Cerebellar nuclear complex (tissue), 1 donor: ENCODE results near the gene NME2.
"Not testable (repeated sequence)": the region's sequence is repeated elsewhere in the genome, so short reads cannot be mapped to it uniquely, and the experiment has no call there.

Experiments
- DNase-seq, 2 experiments: peaks; one replicate each; lab custom pipeline; 2025; lab: John Stamatoyannopoulos, UW

The NME2 gene

DNA sequence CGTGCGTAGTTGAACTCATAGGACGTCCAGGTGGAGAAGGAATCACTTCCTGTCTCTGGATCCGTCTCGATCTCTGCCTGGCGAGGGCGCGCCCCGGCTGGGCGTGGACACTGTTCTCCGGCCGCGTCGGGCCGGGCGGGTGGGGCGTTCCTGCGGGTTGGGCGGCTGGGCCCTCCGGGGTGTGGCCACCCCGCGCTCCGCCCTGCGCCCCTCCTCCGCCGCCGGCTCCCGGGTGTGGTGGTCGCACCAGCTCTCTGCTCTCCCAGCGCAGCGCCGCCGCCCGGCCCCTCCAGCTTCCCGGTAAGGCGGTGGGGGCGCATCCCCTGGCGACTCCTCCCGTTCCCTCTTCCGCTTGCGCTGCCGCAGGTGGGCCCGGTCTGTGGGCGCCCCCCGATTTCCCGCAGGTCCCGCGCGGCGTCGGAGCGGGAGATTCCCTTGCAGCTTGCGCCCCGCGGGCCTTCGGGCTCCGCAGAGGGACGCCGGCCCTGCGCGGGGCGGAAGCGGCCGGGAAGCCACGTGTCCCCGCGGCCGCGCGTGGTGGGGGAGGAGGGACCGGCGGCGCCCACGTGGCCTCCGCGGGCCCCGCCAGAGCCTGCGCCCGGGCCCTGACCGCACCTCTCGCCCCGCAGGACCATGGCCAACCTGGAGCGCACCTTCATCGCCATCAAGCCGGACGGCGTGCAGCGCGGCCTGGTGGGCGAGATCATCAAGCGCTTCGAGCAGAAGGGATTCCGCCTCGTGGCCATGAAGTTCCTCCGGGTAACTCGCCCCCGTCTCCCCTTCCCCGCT lies at the start of gene NME2:
TSS of gene NME2 (plus strand) at position 214 of the 789 bp plus-strand sequence. CDS start at position 634, 420 bp downstream.
- DNase-seq, result peak in 1 of 2 experiments; percentile 41

DNA sequence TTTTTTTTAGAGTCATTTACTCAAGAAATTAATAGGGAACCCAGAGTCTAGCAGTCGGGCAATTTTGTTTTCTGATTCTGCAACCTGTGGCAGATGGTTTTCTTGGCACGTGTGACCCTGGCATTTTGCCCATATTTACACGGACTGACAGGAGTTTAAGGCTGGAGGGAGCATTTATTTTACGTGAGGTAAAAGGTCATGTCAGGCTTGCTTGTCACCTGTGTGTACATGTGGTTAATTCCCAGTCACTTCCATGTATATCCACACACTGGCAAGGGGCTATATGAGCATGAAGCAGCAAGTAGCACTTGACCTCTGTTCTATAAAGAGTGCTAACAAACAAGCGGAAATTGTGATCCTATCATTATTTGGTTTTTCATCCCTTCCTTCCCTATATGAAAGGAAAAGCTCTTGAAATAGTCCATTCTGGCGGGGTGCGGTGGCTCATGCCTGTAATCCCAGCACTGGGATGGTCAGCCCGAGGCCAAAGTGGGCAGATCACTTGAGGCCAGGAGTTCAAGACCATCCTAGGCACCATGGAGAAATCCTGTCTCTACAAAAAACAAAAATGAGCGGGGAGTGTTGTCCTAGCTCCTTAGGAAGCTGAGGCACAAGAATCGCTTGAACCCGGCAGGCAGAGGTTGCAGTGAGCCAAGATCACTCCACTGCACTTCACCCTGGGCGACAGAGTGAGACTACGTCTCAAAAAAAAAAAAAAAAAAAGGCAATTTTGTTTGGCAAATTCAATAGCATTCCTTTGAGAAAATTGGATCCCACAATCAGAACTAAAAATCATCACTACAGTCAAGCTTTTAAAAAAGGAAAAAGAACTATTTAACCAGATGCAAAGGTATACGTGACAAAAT lies 47.6 kb upstream of the NME2 start:
- peak in 1 of 2 experiments; percentile 57 for DNase-seq

DNA sequence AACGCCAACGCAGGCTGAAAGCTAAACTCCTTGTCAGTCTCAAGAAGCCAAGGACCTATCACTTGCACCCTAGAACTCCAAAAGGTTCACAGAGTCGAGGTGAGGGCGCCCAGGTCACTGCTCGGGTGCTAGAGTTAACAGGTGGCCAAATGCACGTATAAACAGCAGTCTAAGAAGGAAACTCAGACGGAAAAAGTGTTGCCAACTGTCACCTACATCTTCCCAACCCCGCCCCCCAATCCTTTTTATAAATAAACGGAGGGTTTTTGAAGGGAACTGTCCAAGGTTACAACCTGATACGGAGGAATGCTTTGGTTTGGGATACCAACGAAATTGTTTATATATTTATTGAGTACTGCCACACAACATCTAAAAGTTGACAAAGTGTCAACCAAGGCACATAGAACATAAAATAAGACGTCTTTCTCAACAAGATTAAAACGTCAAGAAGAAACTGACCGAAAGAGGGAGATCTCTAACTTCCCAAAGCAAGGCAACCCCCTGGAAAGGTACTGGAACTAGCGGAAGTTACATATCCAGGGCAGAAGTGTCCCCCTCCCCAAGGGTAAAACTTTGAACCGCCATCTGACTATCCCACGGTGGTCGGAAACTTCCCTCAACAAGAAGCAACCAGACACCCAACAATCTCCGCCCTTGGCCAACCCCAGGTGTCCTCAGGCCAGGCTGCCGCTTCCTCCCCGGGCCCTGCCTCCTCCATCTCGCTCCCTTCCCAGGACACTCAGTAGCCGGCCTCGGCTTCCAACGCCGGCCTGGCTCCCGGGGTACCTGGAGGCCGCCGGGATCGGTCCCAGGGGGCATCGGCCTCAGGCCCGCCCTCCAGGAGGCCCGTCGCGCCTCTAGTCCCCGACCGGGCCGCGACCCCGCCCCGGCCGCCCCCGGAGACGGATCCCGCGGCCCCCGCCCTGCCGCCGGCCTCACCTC lies 46.5 kb upstream of the NME2 start:
- DNase-seq, result no peak

DNA sequence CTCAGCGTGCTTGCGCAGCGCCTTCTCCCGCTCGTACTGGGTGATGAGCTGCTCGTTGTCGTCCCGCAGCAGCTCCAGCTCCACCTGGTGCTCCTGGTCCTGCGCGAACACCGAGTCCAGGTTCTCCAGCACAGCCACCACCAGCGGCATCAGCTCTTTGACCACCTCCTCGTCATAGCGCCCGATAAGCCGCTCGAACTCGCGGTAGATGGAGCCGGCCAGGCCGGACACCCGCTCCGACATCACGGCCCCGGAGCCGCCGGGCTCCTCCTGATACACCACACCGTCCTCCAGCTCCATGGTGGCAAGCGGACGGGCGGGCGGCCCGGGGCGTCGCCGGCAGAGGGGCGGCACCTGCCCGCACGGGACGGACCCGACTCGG lies 45.9 kb upstream of the NME2 start:
- no peak for DNase-seq

DNA sequence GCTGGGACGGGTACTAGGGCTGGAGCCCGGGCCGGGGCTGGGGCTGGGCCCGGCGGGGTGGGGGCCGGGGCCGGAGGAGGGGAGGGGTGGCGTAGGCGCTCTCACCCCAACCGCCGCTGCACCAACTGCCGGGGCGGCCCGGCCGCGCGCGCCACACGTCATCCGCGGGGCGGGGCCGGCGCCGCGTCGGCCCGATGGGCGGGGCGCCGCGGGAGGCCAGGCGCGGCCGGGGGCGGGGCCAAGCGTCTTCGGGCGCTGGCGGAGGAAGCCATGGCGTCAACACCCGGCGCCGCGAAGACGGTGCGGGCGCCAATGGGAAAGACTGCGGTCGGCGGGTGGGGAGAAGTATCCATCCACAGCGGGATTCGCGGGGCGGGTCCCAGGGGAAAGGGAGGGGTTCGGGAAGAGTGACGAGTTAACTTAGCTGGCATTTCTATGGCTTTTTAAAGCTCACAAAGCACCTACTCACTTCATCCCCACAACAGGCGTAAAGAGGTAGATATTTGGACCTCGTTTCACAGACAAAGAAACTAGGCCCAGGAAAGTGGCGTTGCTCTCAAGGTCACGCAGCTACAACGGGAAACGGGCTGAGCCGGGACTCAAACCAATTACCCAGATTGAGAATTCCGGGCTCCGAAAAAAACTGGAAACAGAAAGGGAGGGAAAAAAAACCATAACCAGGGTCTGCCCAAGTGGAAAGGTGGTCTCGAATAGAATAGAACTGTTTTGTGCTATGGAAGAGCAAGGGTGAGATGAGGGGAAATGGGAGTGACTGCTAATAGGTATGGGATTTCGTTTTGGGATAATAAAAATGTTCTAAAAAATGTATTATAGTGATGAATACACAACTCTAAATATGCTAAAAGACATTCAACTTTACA lies 45.2 kb upstream of the NME2 start, which contains the start of gene SPAG9:
TSS of gene SPAG9 (minus strand) at position 130 of the 881 bp plus-strand sequence. CDS start 212 bp downstream, outside the sequence.
- DNase-seq, result peak in 1 of 2 experiments; percentile 41

DNA sequence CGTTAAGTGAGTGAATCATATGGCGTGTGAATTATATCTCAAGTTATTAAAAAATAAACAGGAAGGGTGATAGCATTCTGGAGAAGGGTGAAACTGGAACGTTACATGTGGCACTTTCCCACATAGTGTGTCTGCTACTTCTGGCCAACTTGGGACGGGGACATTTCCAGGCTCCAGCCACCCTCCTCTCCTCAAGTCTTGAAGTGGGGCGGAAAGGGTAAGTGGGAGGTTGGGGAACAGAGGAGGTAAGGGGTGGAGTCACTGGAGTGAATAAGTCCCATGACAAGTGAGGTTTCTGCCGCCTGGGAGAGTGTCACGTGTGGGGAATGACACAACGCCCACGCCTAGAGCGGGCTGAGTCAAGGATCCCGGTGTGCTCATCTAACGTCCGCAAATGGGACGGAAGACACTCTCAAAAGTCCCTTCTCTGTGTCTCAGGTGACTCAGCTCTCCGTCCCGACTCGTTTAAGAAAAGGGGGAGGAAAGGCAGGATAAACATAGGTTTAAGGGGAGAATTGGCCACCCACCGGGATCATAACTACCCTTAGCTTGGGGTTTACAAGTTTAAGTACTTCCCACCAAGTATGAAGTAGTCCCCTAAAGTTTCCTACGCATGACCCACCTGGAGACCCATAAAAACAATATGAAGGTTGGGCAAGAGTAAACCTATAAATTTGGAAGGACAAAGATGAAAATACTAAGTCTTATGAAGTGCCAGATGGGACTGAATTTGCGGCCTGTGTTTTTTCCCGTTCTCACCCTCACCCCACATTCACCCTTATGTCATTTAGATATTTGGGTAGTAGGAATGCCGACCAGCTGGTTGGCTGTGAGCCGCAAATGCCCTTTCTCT lies 44.4 kb upstream of the NME2 start:
- DNase-seq, result no peak

DNA sequence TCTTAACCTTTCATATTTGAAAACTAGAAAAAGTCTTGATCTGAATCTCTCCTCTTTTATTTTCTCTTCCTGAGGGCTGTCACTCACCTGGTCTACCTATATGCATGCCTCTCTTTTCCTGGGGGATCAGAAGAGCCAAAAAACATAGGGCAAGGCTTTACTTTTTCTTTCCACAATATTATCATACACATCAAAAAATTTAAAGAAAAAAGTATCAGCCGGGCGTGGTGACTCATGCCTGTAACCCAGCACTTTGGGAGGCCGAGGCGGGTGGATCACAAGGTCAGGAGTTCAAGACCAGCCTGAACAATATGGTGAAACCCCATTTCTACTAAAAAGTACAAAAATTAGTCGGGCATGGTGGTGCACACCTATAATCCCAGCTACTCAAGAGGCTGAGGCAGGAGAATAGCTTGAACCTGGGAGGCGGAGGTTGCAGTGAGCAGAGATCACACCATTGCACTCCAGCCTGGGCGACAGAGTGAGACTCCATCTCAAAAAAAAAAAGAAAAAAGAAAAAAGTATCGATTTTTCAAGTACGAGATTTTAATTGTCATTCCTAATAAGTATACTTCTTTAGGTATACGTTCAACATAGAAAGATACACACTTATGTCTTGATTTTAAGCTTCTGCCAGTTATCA lies 43.6 kb upstream of the NME2 start:
- DNase-seq, result not testable (repeated sequence)

DNA sequence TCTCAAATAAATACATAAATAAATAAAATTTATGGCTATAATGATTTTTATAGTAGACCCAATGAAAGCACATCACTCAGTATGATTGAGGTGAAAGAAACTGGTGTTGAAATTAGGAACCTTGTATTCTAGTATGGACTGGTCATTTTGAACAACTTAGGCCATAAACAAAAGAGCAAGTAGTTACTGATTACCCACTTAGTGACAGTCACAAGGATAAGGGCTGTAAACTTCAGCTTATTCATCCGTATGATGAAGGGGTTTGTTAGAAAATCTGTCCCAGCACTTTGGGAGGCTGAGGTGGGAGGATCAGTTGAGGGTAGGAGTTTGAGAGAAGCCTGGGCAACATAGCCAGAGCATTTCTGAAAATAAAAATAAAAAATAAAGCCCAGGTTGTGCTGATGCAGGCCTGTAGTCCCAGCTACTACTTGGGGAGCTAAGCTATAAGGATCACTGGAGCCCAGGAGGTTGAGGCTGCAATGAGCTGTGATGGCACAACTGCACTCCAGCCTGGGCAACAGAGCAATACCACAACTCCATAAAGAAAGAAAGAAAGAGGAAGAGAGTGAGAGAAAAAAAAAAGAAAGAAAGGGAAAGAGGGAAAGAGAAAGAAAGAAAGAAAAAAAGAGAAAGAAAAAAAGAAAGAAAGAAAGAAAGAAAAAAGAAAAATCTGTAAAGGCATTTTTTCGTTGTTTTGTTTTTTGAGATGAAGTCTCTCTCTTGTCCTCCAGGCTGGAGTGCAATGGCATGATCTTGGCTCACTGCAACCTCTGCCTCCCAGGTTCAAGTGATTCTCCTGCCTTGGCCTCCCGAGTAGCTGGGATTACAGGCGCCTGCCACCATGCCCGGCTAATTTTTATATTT lies 41.3 kb upstream of the NME2 start:
- DNase-seq, result no peak

DNA sequence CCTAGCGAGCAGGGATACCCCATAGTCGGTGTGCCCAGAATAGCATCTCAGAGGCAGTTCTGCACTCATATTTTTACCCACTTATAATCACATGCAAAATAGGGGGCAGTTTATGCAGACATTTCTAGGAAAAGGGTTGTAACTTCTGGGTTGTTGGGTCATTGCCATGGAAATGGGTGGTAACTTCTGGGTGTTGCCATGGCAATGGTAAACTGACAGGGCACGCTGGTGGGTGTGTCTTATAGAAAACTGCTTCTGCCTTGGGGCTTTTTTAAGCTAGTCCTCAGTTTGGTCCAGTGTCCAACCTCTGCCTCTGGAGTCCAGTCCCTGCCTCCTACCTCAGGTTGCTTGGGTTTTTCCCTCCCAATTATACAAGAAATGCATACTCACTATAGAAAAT lies 38.1 kb upstream of the NME2 start:
- DNase-seq, result no peak

DNA sequence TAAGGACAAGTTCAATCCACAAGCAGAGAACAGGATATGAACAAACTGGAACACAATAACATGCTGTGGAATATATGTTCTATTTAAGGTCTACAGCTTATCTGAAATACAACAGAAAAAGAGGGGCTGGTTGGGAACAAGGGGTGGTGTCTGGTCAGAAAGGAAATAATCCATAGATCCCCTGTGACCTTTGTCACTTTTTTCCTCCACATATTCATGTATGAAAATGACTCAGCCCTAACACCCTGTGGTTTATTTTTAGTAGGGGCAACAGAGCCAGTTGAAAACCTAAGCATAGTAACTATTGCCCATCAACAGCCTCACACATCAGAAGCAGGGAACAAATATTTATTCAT lies 33.3 kb upstream of the NME2 start:
- no peak for DNase-seq

DNA sequence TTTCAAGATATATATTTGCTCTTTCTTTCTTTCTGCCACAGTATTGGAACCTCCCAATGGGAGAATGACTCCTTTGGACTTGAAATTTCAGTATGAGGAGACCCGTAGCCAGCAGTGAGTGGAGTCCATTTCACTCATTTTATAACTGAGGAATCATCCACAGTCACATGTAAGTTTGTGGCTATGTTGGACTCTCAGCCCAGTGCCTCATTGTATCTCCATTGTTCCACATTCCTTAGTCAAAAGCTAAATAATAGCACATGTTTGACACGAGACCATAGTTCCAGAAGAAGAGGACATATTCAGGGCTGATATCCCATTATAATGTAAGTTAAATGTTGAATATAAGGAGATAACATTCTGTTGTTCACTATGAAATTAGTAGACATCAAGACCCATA lies 32.8 kb upstream of the NME2 start:
- DNase-seq, result no peak

DNA sequence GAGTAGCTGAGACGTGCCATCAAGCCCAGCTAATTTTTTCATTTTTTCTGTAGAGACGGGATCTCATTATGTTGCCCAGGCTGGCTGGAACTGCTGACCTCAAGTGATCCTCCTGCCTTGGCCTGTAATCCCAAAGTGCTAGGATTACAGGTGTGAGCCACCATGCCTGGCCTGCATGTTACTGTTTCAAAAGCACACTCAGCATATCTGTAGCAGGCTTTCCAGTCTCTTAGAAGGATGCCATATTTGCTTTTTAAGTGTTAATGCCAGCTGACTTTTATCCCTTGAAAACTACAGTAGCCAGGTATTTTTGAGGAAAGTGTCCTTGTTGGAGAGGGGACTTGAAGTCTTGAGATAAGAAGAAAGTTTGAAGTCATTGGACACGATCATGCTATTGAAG lies 30.3 kb upstream of the NME2 start:
- DNase-seq, result no peak

DNA sequence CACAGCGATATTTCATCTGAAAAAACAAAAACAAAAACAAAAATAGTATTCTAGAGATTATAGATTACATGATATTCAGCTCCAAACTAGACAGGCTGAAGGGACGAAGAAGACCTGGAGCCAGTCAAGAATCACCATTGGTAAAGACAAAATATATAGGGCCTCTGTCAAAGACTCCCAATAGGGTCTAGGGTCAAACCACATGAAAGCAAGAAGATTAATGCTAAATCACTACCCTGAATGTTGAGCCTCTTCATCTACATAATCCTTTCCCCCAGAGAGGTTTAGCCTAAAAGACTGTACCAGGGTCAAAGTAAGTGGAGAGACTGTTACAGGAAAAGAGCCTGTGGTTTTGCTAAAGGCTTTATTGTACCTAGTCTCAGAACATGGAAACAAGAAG lies 23.6 kb upstream of the NME2 start:
- no peak for DNase-seq

DNA sequence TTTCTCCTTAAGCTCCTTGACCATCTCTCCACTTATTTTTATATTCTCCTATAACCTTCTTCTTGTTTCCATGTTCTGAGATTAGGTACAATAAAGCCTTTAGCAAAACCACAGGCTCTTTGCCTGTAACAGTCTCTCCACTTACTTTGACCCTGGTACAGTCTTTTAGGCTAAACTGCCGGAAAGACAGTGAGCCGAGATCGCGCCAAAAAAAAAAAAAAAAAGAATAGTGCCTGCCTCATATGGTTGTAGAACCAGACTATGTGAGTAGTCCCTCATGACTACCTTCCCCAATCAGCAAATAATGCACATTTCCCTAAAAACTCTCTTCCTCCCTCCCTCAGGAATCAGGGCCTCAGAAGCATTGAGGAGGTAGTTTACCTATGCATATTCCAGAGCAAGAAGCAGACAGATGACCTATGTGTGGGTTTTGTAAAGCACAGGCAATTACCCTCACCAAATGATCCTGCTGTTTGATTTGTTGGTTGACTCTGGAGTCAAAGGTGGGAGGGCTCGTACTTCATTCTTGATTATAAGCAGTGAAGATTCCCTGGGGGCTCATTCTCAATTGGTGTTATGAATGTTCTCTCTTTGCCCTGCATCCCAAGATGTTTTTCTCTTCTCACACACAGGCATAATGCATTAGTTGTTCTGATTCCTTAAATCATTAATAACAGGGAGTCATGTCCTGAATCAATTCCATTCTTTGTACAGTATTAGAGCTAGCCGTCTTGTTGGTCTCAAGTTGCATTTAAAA lies 21.8 kb upstream of the NME2 start:
- no peak for DNase-seq

DNA sequence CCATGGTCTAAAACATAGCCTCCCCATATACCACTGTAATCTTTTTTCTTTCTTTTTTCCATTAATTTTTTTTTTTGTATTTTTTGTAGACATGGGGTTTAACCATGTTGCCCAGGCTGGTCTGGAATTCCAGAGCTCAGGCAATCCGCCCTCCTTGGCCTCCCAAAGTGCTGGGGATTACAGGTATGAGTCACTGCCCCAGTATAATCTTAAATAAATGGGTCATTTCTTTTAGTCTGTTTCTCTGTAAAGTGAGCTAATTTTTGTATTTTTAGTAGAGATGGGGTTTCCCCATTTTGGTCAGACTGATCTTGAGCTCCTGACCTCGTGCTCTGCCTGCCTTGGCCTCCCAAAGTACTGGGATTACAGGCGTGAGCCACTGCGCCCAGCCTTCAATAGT lies 18.6 kb upstream of the NME2 start:
- no peak for DNase-seq

DNA sequence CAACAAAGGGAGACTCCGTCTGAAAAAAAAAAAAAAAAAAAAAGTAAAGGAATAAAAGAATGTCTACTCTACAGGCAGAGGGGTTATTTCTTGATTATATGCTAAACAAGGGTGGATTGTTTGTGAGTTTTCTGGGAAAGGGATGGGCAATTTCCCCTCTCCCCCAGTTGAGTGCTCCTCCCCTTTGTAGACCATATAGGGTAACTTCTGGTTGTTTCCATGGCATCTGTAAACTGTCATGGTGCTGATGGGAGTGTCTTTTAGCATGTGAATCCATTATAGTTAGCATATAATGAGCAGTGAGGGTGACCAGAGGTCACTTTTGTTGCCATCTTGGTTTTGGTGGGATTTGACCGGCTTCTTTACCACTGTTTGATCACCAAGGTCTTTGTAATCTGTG lies 17.0 kb upstream of the NME2 start:
- no peak for DNase-seq

DNA sequence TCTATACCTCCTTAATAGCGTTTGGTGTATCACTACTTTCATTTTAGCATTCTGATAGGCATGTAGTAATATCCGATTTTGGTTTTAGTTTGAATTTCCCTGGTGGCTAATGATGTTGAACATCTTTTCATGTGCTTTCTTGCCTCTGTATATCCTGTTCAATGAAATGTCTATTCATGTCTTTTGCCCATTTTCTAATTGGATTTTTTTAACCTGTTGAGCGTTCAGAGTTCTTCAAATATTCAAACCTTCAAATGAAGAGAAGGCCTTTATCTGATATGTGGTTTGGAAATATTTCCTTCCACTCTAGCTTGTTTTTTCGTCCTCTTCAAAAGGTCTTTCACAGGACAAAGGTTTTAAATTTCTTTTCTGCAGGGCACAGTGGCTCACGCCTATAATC lies 15.3 kb upstream of the NME2 start:
- DNase-seq, result no peak

DNA sequence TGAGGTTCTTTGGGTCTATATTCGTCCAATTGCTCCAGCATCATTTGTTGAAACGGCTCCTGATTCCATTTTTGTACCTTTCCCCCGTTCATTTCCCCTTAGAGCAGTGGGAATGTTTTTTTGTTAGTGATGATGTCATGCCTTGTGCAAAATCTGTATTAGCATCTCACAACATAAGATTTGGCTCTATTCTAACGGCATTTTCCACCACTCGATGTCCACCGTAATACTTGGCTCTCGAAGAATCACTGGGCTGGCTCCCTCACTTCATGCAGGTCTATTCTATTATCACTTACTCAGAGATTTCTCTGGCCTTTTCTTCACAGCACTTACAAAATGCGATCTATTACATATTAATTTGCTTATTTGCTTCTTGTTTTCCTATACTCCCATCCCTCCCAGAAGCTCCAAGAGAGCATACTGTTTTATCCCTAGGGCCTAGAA lies 13.4 kb upstream of the NME2 start:
- no peak for DNase-seq
